HG02885 (cell line): ENCODE data around the gene ARHGEF2.

Experiments
- ATAC-seq: cut with Tn5 transposase; IDR thresholded peaks from one replicate; pipeline ENCODE4 v1.9.1; 2021; ENCODE audit warnings: mild to moderate bottlenecking; ENCODE audit not compliant: unreplicated experiment, poor library complexity

ARHGEF2 gene

DNA sequence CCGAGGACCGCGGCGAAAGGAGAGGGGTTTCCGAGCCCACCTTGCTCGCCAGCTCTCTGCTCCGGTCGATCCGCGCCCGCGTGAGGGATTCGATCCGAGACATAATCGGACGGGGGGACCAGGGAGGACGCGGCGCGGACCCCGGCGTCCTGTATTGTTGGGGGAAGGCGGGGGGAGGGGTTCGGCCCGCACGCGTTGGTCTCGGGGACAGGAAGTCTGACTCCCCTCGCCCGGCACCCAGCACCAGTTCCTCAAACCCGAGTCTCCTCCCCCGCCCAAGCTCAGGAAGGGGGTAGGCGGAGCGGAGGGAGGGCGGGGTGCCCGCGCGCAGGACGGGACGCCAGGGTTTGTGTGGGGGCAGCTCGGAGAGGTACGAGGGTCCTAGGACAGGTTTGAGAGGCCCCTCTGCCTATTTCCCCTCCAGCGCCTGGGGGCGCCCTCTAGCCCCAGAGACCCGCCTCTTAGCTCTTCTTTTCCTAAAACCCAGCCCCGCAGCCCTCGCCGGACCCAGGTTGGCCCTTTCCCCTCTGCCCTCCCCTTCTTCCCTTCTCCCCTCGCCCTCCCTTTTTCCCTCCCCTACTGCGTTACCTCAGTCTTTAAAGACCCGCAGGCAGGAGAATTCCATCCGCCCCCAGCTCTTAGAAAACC, at the start of gene ARHGEF2:
TSS of gene ARHGEF2 (minus strand) at position 223 of the 648 bp plus-strand sequence. CDS start at position 103, 120 bp downstream.
- peak; percentile 64 for ATAC-seq

DNA sequence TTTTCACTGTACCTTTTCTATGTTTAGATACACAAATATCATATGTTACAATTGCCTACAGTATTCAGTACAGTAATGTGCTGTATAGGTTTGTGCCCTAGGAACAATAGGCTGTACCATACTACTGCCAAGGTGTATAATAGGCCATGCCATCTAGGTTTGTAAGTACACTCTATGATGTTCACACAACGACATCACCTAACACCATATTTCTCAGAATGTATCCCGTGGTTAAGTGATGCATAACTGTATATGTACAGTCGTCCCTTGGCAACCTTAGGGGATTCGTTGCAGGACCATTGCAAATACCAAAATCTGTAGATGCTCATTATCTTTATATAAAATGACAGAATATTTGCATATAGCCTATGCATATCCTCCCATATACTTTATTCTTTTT, 48.2 kb upstream of the ARHGEF2 start:
- no peak for ATAC-seq

- no peak for ATAC-seq
Measured at GRCh38 chr1:156025876-156026275, 47.5 kb upstream of the ARHGEF2 start.

DNA sequence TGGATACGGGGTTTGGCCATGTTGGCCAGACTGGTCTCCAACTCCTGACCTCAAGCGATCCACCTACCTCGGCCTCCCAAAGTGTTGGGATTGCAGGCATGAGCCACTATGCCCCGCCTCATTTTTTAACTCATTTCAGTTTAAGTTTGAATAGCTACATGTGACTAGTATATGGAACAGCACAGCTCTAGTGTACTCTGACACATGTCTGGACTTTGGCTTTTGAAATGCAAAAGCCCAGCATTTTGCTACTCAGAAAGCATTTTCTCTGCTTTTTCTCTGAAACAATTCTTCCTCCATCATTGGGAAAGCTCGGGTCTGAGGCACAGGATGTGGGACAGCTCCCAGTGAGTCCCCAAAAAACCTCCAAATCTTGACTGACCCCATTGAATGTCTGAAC, 46.5 kb upstream of the ARHGEF2 start:
- ATAC-seq, result no peak

- ATAC-seq, result no peak
Measured at GRCh38 chr1:156021954-156022353, 43.6 kb upstream of the ARHGEF2 start.

DNA sequence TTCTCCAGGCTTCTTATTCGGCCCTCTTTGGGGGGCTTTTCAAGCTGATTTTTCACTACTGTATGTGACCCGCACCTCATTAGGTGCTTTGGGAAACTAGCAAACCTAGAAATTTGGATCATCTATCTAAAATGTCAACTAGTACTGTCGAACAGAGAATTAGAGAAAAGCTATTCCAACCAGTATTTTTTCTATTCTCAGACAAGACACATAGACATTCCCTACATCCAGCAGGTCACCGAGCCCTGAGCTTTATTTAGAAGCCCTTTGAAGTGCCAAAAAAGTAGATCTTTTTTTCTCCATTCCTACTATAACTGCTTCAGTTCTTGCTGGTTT, 42.7 kb upstream of the ARHGEF2 start:
- no peak for ATAC-seq

- peak; percentile 98 for ATAC-seq
Measured at GRCh38 chr1:156020293-156021092, 42.1 kb upstream of the ARHGEF2 start, which contains the start of gene SSR2. SSR2 (minus strand) TSS chr1:156020951; CDS start chr1:156020167, 784 bp downstream.

DNA sequence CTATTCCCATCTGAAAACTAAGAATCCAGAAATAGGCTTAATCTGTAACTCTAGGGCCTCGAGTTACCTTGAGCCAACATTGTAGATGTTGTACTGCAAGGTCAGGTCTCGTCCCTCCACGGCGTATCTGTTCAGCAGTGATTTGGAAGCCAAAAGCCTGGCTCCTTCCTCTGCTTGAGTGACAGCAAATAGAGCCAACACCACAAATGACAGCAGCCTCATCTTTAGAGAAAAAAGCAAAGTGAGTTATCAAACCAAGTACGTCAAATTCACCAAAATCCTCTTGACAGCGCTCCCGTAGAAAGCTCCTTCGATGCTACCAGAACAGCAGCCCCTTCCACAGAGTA, 41.6 kb upstream of the ARHGEF2 start:
- no peak for ATAC-seq

DNA sequence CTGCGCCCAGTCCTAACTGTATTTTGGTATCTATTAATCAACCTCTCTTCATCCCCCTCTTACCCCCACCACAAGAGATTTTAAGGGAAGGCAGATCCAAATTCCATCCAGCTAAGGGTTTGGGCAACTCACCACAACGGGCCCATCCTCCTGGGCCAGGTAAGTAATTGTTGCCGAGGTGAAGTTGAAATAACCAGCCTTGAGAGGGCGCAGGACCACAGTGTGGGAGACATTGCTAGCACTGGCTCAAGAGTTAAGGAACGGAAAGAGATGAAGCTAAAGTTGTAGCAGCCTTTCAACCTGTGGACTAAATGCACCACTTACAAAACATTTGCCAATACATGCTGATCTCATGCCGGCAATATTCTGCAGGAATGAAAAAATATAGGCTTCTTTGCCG, 36.5 kb upstream of the ARHGEF2 start:
- ATAC-seq, result no peak

GRCh38 chr1:156012051-156012817, 33.9 kb upstream of the ARHGEF2 start:
- no peak for ATAC-seq

DNA sequence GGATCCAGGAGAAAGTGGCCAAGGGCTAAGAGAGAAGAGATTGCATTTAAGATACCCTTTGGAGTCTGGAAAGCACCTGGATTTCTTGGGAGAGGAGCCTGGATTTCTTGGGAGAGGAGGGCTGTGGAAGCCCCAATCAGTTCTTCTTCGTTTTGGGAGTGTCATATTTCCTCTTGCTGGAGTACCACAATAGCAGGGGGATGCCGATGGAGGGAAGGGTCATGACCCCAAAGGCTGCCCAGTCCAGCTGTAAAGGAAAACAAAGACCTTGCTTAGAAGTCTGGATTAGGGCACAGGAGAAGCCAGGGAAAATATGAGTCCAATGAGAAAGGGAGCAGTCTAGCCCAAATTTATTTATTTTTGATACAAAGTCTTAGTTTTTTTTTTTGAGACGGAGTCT, 31.1 kb upstream of the ARHGEF2 start:
- ATAC-seq, result no peak

DNA sequence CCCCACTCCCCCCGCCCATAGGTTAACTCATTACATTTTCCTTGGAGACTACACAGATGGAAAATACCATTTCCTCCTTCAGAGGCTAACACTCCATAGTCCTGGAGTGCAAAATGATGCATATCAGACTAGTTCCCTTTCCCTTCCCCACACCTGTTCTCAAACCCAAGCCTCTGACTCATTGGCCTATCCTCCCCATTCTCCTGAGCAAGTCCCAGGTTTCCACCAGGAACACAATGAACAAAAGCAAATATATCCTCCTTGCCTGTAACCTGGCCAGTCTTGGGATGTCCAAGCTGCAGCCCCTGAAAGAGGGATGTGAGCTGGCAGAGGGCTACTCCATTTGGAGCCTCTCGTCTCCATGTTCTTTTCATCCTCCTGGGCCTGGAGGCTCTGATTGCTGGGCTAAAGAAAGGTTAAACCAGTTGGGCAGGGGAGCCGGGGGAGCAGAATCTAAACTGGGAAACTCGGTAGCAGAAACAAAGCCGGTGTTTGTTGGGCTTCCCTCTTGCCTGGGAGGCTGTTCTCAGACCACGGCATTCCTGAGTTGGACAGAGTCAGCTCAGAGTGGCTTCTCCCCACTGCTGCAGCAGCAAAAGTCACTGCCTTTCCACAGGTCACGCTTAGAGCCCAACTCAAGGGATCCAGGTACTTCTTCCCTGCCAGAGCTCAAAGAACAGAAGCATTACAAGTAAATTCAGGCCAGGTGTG, 28.5 kb upstream of the ARHGEF2 start:
- no peak for ATAC-seq

DNA sequence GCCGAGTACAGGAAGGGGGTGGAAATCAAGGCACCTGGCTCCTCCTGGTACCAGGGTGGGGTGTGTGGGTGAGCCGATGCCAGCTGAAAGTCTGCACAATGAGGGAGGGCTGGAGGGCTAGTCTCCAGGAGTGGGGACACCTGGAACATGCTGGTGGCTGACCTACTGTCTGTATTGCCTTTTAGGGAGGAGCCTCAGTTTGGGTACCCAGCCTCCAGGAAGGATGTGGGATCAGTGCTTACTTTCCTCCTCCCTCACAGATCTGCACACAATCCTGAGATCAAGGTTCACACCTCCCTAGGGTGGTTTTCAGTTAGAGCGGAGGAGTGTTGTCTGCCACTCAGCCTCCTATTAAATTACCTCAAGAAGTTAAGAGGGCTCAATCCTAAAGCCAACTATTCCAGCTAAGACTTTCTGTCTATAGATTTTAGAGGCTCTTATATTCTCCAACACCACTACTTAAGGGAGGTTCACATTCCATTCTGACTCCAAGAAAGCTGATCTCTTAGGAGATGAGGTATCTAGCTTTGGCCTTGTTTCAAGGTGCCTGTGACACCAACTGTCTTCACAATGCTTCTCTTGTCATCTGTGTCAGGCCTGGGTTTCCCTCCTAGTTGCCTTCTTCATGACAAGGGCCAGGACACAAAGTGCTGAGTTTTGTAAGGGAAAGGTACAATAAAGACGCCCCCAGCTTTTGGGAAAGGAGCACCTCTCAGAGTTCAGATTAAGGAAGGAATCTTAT, 26.7 kb upstream of the ARHGEF2 start:
- no peak for ATAC-seq

DNA sequence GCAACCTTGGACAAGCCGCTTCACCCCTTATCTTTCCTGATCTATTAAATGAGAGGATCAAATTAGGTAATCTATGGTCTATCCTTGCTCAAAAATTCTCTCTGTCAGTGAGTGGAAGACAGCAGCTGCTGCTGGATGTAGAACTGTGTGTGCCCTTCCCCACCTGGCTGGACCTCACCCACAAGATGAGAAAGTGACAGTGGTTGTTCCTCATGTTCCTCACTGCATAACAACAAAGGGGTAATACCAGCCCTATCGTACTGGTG, 25.5 kb upstream of the ARHGEF2 start:
- ATAC-seq, result no peak

GRCh38 chr1:156002188-156002911, 24.0 kb upstream of the ARHGEF2 start:
- ATAC-seq, result no peak

DNA sequence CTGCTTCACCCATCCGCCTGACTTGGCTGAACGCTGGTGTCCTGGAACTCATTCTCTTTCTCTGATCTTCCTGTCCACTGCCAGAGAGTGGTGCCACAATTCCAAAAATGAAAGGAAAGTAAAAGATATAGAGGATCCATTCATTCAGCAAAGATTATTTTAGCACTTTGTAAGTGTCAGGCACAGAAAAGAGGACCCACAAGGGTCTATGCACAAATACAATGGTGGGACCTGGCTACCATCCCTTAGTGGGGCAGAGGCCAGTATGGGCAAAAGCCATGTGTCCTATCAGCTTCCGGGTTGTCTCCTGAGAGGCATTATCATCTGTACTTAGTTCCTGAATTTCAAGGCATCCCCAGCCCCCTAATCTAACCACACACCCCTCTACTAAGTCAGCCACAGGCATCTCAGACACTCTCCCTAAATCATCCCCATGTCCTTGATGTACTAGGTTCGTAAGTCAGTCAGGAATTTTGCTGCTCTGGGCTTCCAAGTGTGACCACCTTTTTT, 23.4 kb upstream of the ARHGEF2 start:
- no peak for ATAC-seq

- no peak for ATAC-seq
Measured at GRCh38 chr1:156001021-156001661, 22.8 kb upstream of the ARHGEF2 start.

DNA sequence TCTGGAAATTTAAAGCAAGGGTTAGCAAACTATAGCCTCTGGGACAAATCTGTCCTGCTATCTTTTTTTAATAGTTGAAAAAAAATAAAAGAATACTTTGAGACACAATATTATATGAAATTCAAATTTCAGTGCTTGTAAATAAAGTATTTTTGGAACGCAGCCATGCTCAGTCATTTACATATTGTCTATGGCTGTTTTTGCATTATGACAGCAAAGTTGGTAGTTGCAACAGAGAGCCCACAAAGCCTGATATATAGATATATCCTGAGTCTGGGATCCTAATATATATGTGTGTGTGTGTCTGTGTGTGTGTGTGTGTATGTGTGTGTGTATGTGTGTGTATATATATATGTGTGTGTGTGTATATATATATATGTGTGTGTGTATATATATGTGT, 21.6 kb upstream of the ARHGEF2 start:
- no peak for ATAC-seq

GRCh38 chr1:155996166-155996565, 17.8 kb upstream of the ARHGEF2 start:
- no peak for ATAC-seq
